ENCODE data around the gene C1orf141.

C1orf141 gene

DNA sequence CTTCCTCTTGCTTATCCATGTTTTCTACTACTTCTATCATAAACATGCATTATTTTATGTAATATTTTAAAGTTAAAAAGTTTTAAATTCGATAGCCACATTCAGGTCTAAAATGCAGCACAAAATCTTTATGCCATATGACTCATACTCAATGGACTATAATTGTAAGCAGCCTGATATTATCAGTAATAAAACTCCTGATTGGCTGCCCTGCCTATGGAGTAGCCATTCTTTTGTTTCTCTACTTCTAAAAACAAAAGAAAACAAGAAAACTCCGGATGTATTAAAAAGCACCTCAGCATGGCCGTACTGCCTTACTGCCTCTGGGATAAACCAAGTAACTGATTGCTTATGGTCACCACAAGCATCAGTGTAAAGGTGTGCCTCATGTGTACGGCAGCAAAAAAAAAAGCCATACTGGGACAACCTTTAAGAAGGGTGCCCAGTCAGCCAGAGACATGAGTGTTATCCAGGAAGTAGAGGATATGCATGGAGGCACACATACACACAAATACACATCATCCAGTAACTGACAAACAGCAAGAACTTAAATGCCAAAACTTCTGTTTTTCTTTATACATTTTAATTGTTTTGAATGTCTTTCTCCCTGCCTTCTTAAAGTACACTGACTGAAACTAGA lies 90.0 kb downstream of the C1orf141 start:
- no peak overlapping the region for H3K9ac ChIP-seq (ENCODE audit: low read length)
- H3K27ac ChIP-seq (ENCODE audit: low read depth, low read length, poor library complexity, severe bottlenecking): no peak overlapping the region
- H3K4me3 ChIP-seq (ENCODE audit: low read depth, low read length, poor library complexity, severe bottlenecking): no peak overlapping the region
- no peaks in the 10 kb centered on the region for H4K20me1 ChIP-seq (ENCODE audit: insufficient read depth, low read length)
- no peaks in the 10 kb centered on the region for H3K27me3 ChIP-seq (ENCODE audit: insufficient read depth, low read length)
- no peaks in the 10 kb centered on the region for H3K9me2 ChIP-seq (ENCODE audit: low read depth, low read length)
- no peak overlapping the region; the same call in 1 of the 2 replicates for H3K4me2 ChIP-seq (ENCODE audit: low read length)
- no peaks in the 10 kb centered on the region for H3K79me2 ChIP-seq (ENCODE audit: insufficient read depth, low read length)
- H3K9me3 ChIP-seq (ENCODE audit: low read length): no peaks in the 10 kb centered on the region
- peaks cover 13% of the 10 kb centered on the region for H3K4me1 ChIP-seq (ENCODE audit: insufficient read depth, low read length, severe bottlenecking)
- no peak overlapping the region for H2AFZ ChIP-seq (ENCODE audit: low read length)
- H3F3A ChIP-seq (ENCODE audit: insufficient read depth, low read length): no peaks in the 10 kb centered on the region
- peaks cover 80% of the 10 kb centered on the region for H3K36me3 ChIP-seq (ENCODE audit: insufficient read depth, low read length)
- TF ChIP-seq, protein P1, sequence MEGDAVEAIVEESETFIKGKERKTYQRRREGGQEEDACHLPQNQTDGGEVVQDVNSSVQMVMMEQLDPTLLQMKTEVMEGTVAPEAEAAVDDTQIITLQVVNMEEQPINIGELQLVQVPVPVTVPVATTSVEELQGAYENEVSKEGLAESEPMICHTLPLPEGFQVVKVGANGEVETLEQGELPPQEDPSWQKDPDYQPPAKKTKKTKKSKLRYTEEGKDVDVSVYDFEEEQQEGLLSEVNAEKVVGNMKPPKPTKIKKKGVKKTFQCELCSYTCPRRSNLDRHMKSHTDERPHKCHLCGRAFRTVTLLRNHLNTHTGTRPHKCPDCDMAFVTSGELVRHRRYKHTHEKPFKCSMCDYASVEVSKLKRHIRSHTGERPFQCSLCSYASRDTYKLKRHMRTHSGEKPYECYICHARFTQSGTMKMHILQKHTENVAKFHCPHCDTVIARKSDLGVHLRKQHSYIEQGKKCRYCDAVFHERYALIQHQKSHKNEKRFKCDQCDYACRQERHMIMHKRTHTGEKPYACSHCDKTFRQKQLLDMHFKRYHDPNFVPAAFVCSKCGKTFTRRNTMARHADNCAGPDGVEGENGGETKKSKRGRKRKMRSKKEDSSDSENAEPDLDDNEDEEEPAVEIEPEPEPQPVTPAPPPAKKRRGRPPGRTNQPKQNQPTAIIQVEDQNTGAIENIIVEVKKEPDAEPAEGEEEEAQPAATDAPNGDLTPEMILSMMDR (IDR thresholded peaks at IDR 0.05; ENCODE audit: low read length): no peak
- TF ChIP-seq EZH2 (IDR thresholded peaks at IDR 0.05; ENCODE audit: borderline replicate concordance, low read length): no peak

DNA sequence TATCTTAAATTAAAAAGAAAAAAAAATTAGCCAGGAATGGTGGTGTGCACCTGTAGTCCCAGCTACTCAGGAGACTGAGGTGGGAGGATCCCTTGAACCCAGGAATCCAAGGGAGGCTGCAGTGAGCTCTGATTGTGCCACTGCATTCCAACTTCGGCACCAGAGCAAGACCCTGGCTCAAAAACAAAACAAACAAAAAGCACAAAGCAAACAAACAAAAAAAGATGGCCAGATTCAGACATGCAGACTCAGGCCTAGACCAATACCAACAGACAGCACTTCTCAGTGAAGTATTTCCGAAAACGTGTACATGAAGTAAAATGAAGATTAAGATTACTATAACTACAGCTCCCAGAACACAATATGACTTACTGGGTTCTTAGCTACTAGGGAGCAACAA lies 91.4 kb downstream of the C1orf141 start:
- TF ChIP-seq, protein P1 (IDR thresholded peaks at IDR 0.05; ENCODE audit: low read length): no peak
- TF ChIP-seq EZH2 (IDR thresholded peaks at IDR 0.05; ENCODE audit: borderline replicate concordance, low read length): no peak
- Histone ChIP-seq H3K27ac (ENCODE audit: low read depth, low read length, poor library complexity, severe bottlenecking) (no peak overlapping the region), H2AFZ (ENCODE audit: low read length) (no peak overlapping the region), H3K36me3 (ENCODE audit: insufficient read depth, low read length) (peaks cover 81% of the 10 kb centered on the region), H3K9me3 (ENCODE audit: low read length) (no peaks in the 10 kb centered on the region), H3K79me2 (ENCODE audit: insufficient read depth, low read length) (no peaks in the 10 kb centered on the region), H3K4me1 (ENCODE audit: insufficient read depth, low read length, severe bottlenecking) (peaks cover 13% of the 10 kb centered on the region), H3K9me2 (ENCODE audit: low read depth, low read length) (no peaks in the 10 kb centered on the region), H3F3A (ENCODE audit: insufficient read depth, low read length) (no peaks in the 10 kb centered on the region), H3K4me2 (ENCODE audit: low read length) (no peak overlapping the region), H3K27me3 (ENCODE audit: insufficient read depth, low read length) (no peaks in the 10 kb centered on the region), H4K20me1 (ENCODE audit: insufficient read depth, low read length) (no peaks in the 10 kb centered on the region), H3K9ac (ENCODE audit: low read length) (no peak overlapping the region), H3K4me3 (ENCODE audit: low read depth, low read length, poor library complexity, severe bottlenecking) (no peak overlapping the region)
